ENCODE results near the gene SERTAD3.

GRCh38 chr19:40457953-40458596, 13.9 kb upstream of the SERTAD3 start:
- TF ChIP-seq, protein P1, sequence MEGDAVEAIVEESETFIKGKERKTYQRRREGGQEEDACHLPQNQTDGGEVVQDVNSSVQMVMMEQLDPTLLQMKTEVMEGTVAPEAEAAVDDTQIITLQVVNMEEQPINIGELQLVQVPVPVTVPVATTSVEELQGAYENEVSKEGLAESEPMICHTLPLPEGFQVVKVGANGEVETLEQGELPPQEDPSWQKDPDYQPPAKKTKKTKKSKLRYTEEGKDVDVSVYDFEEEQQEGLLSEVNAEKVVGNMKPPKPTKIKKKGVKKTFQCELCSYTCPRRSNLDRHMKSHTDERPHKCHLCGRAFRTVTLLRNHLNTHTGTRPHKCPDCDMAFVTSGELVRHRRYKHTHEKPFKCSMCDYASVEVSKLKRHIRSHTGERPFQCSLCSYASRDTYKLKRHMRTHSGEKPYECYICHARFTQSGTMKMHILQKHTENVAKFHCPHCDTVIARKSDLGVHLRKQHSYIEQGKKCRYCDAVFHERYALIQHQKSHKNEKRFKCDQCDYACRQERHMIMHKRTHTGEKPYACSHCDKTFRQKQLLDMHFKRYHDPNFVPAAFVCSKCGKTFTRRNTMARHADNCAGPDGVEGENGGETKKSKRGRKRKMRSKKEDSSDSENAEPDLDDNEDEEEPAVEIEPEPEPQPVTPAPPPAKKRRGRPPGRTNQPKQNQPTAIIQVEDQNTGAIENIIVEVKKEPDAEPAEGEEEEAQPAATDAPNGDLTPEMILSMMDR (IDR thresholded peaks at IDR 0.05; ENCODE audit: borderline replicate concordance, extremely low read depth, low read length, poor library complexity, severe bottlenecking) = no peak
- no peak for TF ChIP-seq EZH2 (IDR thresholded peaks at IDR 0.05; ENCODE audit: borderline replicate concordance, low read depth, low read length, severe bottlenecking)
